ENCODE measurements around the gene TARM1.
A peak's percentile ranks its signal among the peaks of the same experiment; 100 is the strongest.

TARM1 gene

DNA sequence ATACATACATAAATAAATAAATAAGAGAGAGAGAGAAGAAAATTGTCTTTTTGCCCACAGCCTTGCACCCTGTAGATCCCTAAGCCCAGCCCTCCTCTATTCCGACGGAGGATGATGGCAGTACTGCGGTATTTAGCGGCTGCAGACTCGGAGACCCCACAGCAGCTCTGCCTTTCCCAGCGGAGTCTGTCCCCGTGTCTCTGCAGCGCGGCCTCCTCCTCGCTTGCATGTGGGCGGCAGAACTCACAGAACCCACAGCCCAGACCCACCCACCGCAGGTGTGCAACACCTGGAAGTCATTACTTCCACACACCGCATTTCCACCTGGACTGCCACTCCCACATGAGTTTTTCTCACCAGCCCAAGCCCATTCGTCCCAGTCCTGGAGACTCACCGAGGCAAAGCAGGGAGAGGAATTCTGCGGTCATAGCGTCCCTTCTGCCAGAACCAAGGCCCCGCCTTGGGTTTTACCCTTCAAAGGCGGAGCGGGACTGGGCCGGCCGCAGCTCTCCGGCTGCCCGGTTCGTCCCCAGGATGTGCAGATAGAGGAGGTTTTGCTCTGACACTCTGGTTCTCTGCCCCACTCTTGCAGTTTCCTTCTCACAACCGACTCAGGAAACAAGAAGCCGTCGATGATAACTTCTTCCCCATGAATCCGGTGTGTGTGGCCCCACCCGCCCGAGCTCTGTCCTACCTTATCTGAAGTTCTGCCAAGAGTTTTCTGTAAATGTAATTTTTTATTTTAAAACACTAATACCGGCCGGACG lies 17.6 kb downstream of the TARM1 start, which contains the start of gene VSTM1:
Gene VSTM1, minus strand, starts transcription at position 548 of the 767 bp plus-strand sequence. Its CDS starts 120 bp downstream, at position 428.
- Histone ChIP-seq H3K4me1 (no peaks in the 10 kb centered on the region), H3K9me3 (no peaks in the 10 kb centered on the region), H3K27ac (no peak within 1 kb of the TSS), H3K27me3 (peaks cover 0 to 6% of the 10 kb centered on the region in 2 donors), H3K36me3 (no peaks in the 10 kb centered on the region), H3K4me3 (no peak within 1 kb of the TSS)
- no peak for DNase-seq
- no peak for TF ChIP-seq CTCF (IDR thresholded peaks at IDR 0.05)
- intact Hi-C loops (cut with DNase I; ENCODE audit: low total_unique reads) = no loop called here

- Histone ChIP-seq H3K4me1 (no peaks in the 10 kb centered on the region), H3K4me3 (no peak overlapping the region), H3K9me3 (no peaks in the 10 kb centered on the region), H3K36me3 (no peaks in the 10 kb centered on the region), H3K27ac (no peak overlapping the region), H3K27me3 (peaks cover 0 to 6% of the 10 kb centered on the region in 2 donors)
- intact Hi-C loops (cut with DNase I; ENCODE audit: low total_unique reads) = no loop called here
- DNase-seq = peak in 1 of 2 donors; percentile 33
- TF ChIP-seq CTCF (IDR thresholded peaks at IDR 0.05) = no peak
Observed at GRCh38 chr19:54062643-54063042, 18.5 kb downstream of the TARM1 start.

DNA sequence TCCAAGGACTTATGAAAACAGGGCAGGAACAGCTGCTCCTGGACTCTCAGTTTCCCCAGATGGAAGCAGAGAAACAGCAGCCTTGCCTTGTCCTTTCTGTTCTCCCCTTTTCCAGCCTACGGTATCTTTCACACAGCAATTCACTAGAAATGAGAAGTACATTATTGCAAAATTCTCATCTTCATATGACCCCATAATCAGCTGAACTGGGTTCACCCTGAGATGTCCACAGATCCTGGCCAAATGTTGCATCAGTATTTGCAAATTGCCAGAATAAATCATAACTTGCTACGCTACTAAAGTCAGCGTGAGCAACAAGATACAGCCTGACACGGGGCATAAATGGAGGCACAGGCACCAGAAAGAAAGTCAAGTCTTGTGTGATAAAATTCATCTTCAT lies 33.5 kb downstream of the TARM1 start:
- Histone ChIP-seq H3K27ac (no peak overlapping the region), H3K36me3 (no peaks in the 10 kb centered on the region), H3K27me3 (peaks cover 0 to 11% of the 10 kb centered on the region in 2 donors), H3K9me3 (peaks cover 0 to 8% (median 0%) of the 10 kb centered on the region in 3 donors), H3K4me3 (no peak overlapping the region), H3K4me1 (no peaks in the 10 kb centered on the region)
- intact Hi-C loops (cut with DNase I; ENCODE audit: low total_unique reads) = no loop called here
- no peak for TF ChIP-seq CTCF (IDR thresholded peaks at IDR 0.05)
- no peak for DNase-seq

DNA sequence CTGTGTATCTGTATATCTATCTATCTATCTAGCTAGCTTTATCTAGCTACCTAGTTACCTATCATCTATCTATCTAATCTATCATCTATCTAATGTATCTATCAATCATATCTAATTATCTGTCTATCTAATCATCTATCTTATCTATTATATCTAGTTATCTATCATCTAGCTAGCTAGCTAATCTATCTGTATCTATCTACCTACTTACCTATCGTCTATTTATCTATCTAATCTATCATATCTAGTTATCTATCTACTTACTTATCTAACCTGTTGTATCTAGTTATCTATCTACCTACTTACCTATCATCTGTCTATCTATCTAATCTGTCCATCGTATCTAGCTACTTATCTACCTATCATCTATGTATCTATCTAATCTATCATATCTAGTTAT lies 35.4 kb downstream of the TARM1 start:
- no peak for TF ChIP-seq CTCF (IDR thresholded peaks at IDR 0.05)
- peaks cover 0 to 11% of the 10 kb centered on the region in 2 donors for H3K27me3 ChIP-seq
- no peak overlapping the region for H3K27ac ChIP-seq
- no peaks in the 10 kb centered on the region for H3K4me1 ChIP-seq
- no peaks in the 10 kb centered on the region for H3K36me3 ChIP-seq
- H3K9me3 ChIP-seq = peaks cover 0 to 8% (median 0%) of the 10 kb centered on the region in 3 donors
- no peak for DNase-seq
- intact Hi-C loops (cut with DNase I; ENCODE audit: low total_unique reads) = no loop called here
- no peak overlapping the region for H3K4me3 ChIP-seq

DNA sequence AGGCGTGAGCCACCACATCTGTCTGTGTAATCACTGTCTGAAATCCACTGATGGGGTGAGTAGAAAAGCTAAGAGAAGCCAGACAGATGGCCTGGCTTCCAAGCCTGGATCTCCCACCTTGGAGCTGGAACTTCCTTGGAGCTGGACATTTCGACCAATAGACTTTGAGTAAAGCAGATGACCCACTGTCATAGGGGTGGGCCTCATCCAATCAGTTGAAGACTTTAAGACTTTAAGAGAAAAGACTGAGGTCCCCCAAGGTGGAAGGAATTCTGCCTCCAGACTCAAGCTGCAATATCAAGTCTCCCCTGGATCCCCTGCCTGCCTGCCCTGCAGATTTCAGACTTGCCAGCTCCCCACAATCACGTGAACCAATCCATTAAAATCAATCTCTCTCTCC lies 38.2 kb downstream of the TARM1 start:
- Histone ChIP-seq H3K4me3 (no peak overlapping the region), H3K9me3 (no peaks in the 10 kb centered on the region), H3K27me3 (peaks cover 0 to 11% of the 10 kb centered on the region in 2 donors), H3K27ac (no peak overlapping the region), H3K36me3 (no peaks in the 10 kb centered on the region), H3K4me1 (no peaks in the 10 kb centered on the region)
- no peak for DNase-seq
- intact Hi-C loops (cut with DNase I; ENCODE audit: low total_unique reads) = no loop called here
- TF ChIP-seq CTCF (IDR thresholded peaks at IDR 0.05) = no peak
